Neural cell (in vitro differentiated cells): ENCODE results near the gene SLC36A3.

Experiments used
- EP300 ChIP-seq: fragments of 450-650 bp; conservative IDR thresholded peaks from 2 replicates; pipeline ENCODE4 v1.6.1; 2014; ENCODE audit warnings: antibody characterized with exemption, mild to moderate bottlenecking, moderate library complexity; ENCODE audit not compliant: poor library complexity, severe bottlenecking
- EZH2 ChIP-seq: fragments of 200-600, 300-800 bp; shearing (Covaris generic), sonication (generic); IDR thresholded peaks from 2 replicates; pipeline ENCODE4 v1.6.1; 2014; ENCODE audit warnings: antibody characterized with exemption, low read length, borderline replicate concordance, mild to moderate bottlenecking; ENCODE audit not compliant: insufficient read depth, poor library complexity, severe bottlenecking
- MXI1 ChIP-seq: fragments of 450-650 bp; conservative IDR thresholded peaks from 2 replicates; pipeline ENCODE4 v1.6.1; 2014; ENCODE audit warnings: antibody characterized with exemption, mild to moderate bottlenecking; ENCODE audit not compliant: poor library complexity, severe bottlenecking
- POLR2AphosphoS5 ChIP-seq: IDR thresholded peaks from 2 replicates; pipeline ENCODE4 v1.6.1; 2012
- TF ChIP-seq, protein P1 (sequence below): fragments of 450-650 bp; IDR thresholded peaks from 2 replicates; pipeline ENCODE4 v1.5.1; 2014; ENCODE audit warnings: antibody characterized with exemption, mild to moderate bottlenecking, moderate library complexity; ENCODE audit not compliant: poor library complexity, severe bottlenecking
- TF ChIP-seq, protein P2 (sequence below): IDR thresholded peaks from 2 replicates; pipeline ENCODE4 v1.6.1; 2012; ENCODE audit warnings: borderline replicate concordance

- TF ChIP-seq, protein P1, sequence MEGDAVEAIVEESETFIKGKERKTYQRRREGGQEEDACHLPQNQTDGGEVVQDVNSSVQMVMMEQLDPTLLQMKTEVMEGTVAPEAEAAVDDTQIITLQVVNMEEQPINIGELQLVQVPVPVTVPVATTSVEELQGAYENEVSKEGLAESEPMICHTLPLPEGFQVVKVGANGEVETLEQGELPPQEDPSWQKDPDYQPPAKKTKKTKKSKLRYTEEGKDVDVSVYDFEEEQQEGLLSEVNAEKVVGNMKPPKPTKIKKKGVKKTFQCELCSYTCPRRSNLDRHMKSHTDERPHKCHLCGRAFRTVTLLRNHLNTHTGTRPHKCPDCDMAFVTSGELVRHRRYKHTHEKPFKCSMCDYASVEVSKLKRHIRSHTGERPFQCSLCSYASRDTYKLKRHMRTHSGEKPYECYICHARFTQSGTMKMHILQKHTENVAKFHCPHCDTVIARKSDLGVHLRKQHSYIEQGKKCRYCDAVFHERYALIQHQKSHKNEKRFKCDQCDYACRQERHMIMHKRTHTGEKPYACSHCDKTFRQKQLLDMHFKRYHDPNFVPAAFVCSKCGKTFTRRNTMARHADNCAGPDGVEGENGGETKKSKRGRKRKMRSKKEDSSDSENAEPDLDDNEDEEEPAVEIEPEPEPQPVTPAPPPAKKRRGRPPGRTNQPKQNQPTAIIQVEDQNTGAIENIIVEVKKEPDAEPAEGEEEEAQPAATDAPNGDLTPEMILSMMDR, result no peak
- no peak for TF ChIP-seq POLR2AphosphoS5
- TF ChIP-seq, protein P2, sequence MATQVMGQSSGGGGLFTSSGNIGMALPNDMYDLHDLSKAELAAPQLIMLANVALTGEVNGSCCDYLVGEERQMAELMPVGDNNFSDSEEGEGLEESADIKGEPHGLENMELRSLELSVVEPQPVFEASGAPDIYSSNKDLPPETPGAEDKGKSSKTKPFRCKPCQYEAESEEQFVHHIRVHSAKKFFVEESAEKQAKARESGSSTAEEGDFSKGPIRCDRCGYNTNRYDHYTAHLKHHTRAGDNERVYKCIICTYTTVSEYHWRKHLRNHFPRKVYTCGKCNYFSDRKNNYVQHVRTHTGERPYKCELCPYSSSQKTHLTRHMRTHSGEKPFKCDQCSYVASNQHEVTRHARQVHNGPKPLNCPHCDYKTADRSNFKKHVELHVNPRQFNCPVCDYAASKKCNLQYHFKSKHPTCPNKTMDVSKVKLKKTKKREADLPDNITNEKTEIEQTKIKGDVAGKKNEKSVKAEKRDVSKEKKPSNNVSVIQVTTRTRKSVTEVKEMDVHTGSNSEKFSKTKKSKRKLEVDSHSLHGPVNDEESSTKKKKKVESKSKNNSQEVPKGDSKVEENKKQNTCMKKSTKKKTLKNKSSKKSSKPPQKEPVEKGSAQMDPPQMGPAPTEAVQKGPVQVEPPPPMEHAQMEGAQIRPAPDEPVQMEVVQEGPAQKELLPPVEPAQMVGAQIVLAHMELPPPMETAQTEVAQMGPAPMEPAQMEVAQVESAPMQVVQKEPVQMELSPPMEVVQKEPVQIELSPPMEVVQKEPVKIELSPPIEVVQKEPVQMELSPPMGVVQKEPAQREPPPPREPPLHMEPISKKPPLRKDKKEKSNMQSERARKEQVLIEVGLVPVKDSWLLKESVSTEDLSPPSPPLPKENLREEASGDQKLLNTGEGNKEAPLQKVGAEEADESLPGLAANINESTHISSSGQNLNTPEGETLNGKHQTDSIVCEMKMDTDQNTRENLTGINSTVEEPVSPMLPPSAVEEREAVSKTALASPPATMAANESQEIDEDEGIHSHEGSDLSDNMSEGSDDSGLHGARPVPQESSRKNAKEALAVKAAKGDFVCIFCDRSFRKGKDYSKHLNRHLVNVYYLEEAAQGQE, result no peak
- no peak for TF ChIP-seq MXI1
- no peak for TF ChIP-seq EZH2
- no peak for TF ChIP-seq EP300
Measured at GRCh38 chr5:151313357-151313756, 9.8 kb upstream of the SLC36A3 start.
